Measurements from ENCODE around the gene ANO9.

- TF ChIP-seq EZH2 (IDR thresholded peaks at IDR 0.05; ENCODE audit: low read length, missing control alignments) (no peak), CTCF (conservative IDR thresholded peaks at IDR 0.05 in 1 of 2, IDR thresholded peaks at IDR 0.05 in 1 of 2; ENCODE audit: low read depth in 1 of 2, low read length in 2 of 2) (no peak)
Measured at GRCh38 chr11:443542-444199, 1.9 kb upstream of the ANO9 start.

Data from fibroblast of lung (primary cell).